HepG2 (cell line): ENCODE results near the gene STRN3. TPM values are rescaled to one million over a fixed set of nuclear protein-coding genes. Genes with fewer than 3 reads are reported as not detected.

ENCODE experiments used
- ARHGAP35 ChIP-seq: sonication (generic); formaldehyde crosslinking; IDR thresholded peaks from 2 replicates; pipeline ENCODE4 v1.9.0; 2022; ENCODE audit warnings: mild to moderate bottlenecking, inconsistent platforms, moderate library complexity, missing genetic modification reagents, borderline replicate concordance
- ARNTL ChIP-seq: sonication (generic); formaldehyde crosslinking; IDR thresholded peaks from 2 replicates; pipeline ENCODE4 v1.4.0; 2020; ENCODE audit warnings: mild to moderate bottlenecking, missing genetic modification reagents
- CENPT ChIP-seq: sonication (generic); formaldehyde crosslinking; IDR thresholded peaks from 2 replicates; pipeline ENCODE4 v1.8.0; 2022; ENCODE audit warnings: low read depth, mild to moderate bottlenecking, moderate library complexity, missing genetic modification reagents
- FOXJ3 ChIP-seq: sonication (generic); formaldehyde crosslinking; IDR thresholded peaks from 2 replicates; pipeline ENCODE4 v1.4.0; 2020; ENCODE audit warnings: missing genetic modification reagents, mild to moderate bottlenecking, borderline replicate concordance
- GLI4 ChIP-seq: sonication (generic); formaldehyde crosslinking; IDR thresholded peaks from 2 replicates; pipeline ENCODE4 v1.5.1; 2020; ENCODE audit warnings: missing genetic modification reagents, mild to moderate bottlenecking, moderate library complexity, borderline replicate concordance
- HMGA1 ChIP-seq: sonication (generic); formaldehyde crosslinking; conservative IDR thresholded peaks from 2 replicates; pipeline ENCODE4 v1.4.0; 2020; ENCODE audit warnings: missing genetic modification reagents
- IRF1 ChIP-seq: sonication (generic); formaldehyde crosslinking; IDR thresholded peaks from 2 replicates; pipeline ENCODE4 v1.4.0; 2020; ENCODE audit warnings: low read depth, mild to moderate bottlenecking, missing genetic modification reagents
- IRF2 ChIP-seq: IDR thresholded peaks from 2 replicates; pipeline ENCODE4 v1.6.1; 2018; ENCODE audit warnings: missing genetic modification reagents, missing compliant biosample characterization
- MAFF ChIP-seq: IDR thresholded peaks from 2 replicates; pipeline ENCODE4 v1.6.1; 2011; ENCODE audit warnings: low read depth, low read length, improper control_type of control experiment
- MAFK ChIP-seq, 2 experiments: IDR thresholded peaks in 1 of 2; conservative IDR thresholded peaks in 1 of 2; 2 replicates each; pipeline ENCODE4 v1.6.1; 2011; ENCODE audit warnings: improper control_type of control experiment in 2 of 2, low read length in 2 of 2
- PHF5A ChIP-seq: IDR thresholded peaks from one replicate; pipeline ENCODE4 v1.6.1; 2018; ENCODE audit warnings: low read depth, missing genetic modification reagents; ENCODE audit not compliant: unreplicated experiment
- ZBTB44 ChIP-seq: sonication (generic); formaldehyde crosslinking; IDR thresholded peaks from 2 replicates; pipeline ENCODE4 v1.4.0; 2020; ENCODE audit warnings: missing genetic modification reagents
- ZBTB8A ChIP-seq: sonication (generic); formaldehyde crosslinking; IDR thresholded peaks from 2 replicates; pipeline ENCODE4 v1.4.0; 2020; ENCODE audit warnings: mild to moderate bottlenecking, low read depth, missing genetic modification reagents, borderline replicate concordance
- ZEB1 ChIP-seq: IDR thresholded peaks from 2 replicates; pipeline ENCODE4 v1.6.1; 2012; ENCODE audit warnings: mild to moderate bottlenecking, low read depth, inconsistent platforms; ENCODE audit not compliant: insufficient replicate concordance
- ZHX1 ChIP-seq: sonication (generic); formaldehyde crosslinking; IDR thresholded peaks from 2 replicates; pipeline ENCODE4 v1.8.1; 2022; ENCODE audit warnings: low read depth, mild to moderate bottlenecking, missing genetic modification reagents
- ZNF337 ChIP-seq: sonication (generic); formaldehyde crosslinking; IDR thresholded peaks from 2 replicates; pipeline ENCODE4 v1.5.1; 2020; ENCODE audit warnings: missing genetic modification reagents, low read depth, mild to moderate bottlenecking, borderline replicate concordance
- ZNF382 ChIP-seq: sonication (generic); formaldehyde crosslinking; IDR thresholded peaks from 2 replicates; pipeline ENCODE4 v1.5.0; 2020; ENCODE audit warnings: missing genetic modification reagents, mild to moderate bottlenecking, borderline replicate concordance
- ZNF431 ChIP-seq: sonication (generic); formaldehyde crosslinking; IDR thresholded peaks from 2 replicates; pipeline ENCODE4 v1.9.0; 2022; ENCODE audit warnings: missing genetic modification reagents, low read depth, mild to moderate bottlenecking, borderline replicate concordance
- ZNF556 ChIP-seq: sonication (generic); formaldehyde crosslinking; IDR thresholded peaks from 2 replicates; pipeline ENCODE4 v1.4.0; 2020; ENCODE audit warnings: mild to moderate bottlenecking, missing genetic modification reagents, borderline replicate concordance
- ZNF792 ChIP-seq: IDR thresholded peaks from 2 replicates; pipeline ENCODE4 v1.6.1; 2016
- polyA plus RNA-seq, 8 experiments: library from polyadenylated mRNA; depleted of rRNA in 3 of 8; stranded (reverse) in 7 of 8; unstranded in 1 of 8; fragments of >200 nt; fragmentation: Illumina TruSeq in 4 of 8; extraction: Trizol in 4 of 8; gene quantifications; 2 replicates each; pipeline versions ENCODE4 v1.2.1 to v1.2.3, GENCODE V29; 2011 to 2016; ENCODE audit warnings: low read depth in 4 of 8, missing spikeins in 1 of 8, mixed read lengths in 1 of 8; ENCODE audit not compliant: insufficient read depth in 1 of 8
- total RNA-seq, 5 experiments: library from RNA; depleted of rRNA; stranded (reverse); fragments of >200 nt; fragmentation: Illumina TruSeq; extraction: Trizol; gene quantifications; 2 replicates each; pipeline ENCODE4 v1.2.3, GENCODE V29; 2016; ENCODE audit warnings: low read depth in 1 of 5

Gene STRN3
- total and polyA plus RNA-seq, 2 of the 13 experiments (the other 11 are each of a cell fraction or from before 2014, with no cell fraction given), result 49.4 to 123 TPM

GRCh38 chr14:31026450-31027235, 464 bp upstream of the STRN3 start (continued):
- TF ChIP-seq ZNF337 (CRISPR knock-in tag), result peak; percentile 90; the same call in 1 of the 2 replicates
- TF ChIP-seq GLI4 (CRISPR knock-in tag), result no peak; the same call in 1 of the 2 replicates
- TF ChIP-seq ARNTL (CRISPR knock-in tag), result peak; percentile 41; the same call in 1 of the 2 replicates
- no peak for TF ChIP-seq CENPT (CRISPR knock-in tag)
- TF ChIP-seq IRF2 (CRISPR knock-in tag), result peak; percentile 91
- no peak for TF ChIP-seq HMGA1 (CRISPR knock-in tag)
- peak; percentile 77; the same call in 1 of the 2 replicates for TF ChIP-seq ZBTB8A (CRISPR knock-in tag)
- TF ChIP-seq ZBTB44 (CRISPR knock-in tag), result 0 out of 2 replicates have a peak, but pooled peaks have one; percentile 20
- no peak; the same call in 1 of the 2 replicates for TF ChIP-seq ZNF556
- peak; percentile 0 to 6; a peak in 1 of 4 replicates for TF ChIP-seq MAFK (conservative IDR thresholded peaks at IDR 0.05 in 1 of 2, IDR thresholded peaks at IDR 0.05 in 1 of 2; ENCODE audit: low read length in 2 of 2)
- TF ChIP-seq FOXJ3 (CRISPR knock-in tag), result peak; percentile 87; the same call in 1 of the 2 replicates
- TF ChIP-seq ZEB1, result no peak
- no peak for TF ChIP-seq ZHX1 (CRISPR knock-in tag)
- no peak; the same call in 1 of the 2 replicates for TF ChIP-seq IRF1
- no peak; the same call in none of the 2 replicates for TF ChIP-seq ZNF792 (CRISPR knock-in tag)
- no peak for TF ChIP-seq ZNF382
- peak; percentile 59 for TF ChIP-seq ARHGAP35
- no peak for TF ChIP-seq PHF5A (CRISPR knock-in tag)
- TF ChIP-seq MAFF, result no peak
- TF ChIP-seq ZNF431 (CRISPR knock-in tag), result no peak
